Upper lobe of right lung (tissue), 1 donor: ENCODE data around the gene ANKS1B. TPM values are rescaled to one million over a fixed set of nuclear protein-coding genes. Genes with fewer than 3 reads are reported as not detected.

Source experiments
- ATAC-seq: fragments of 200-7000 bp; cut with Tn5 transposase; one replicate; pipeline ENCODE4 v1.9.1; 2020; ENCODE audit warnings: mild to moderate bottlenecking, moderate library complexity
- DNase-seq: peaks from one replicate; pipeline ENCODE4 v3.0.0-alpha.2; 2020
- H3K27ac ChIP-seq: fragments of 200-600 bp; one replicate; pipeline ENCODE4 v1.8.0; 2022
- H3K27me3 ChIP-seq: fragments of 200-600 bp; one replicate; pipeline ENCODE4 v1.8.0; 2022; ENCODE audit warnings: mild to moderate bottlenecking
- H3K36me3 ChIP-seq: fragments of 200-600 bp; one replicate; pipeline ENCODE4 v1.8.0; 2022
- H3K4me1 ChIP-seq: fragments of 200-600 bp; one replicate; pipeline ENCODE4 v1.8.0; 2022
- H3K4me3 ChIP-seq: fragments of 200-600 bp; one replicate; pipeline ENCODE4 v1.8.0; 2022; ENCODE audit warnings: mild to moderate bottlenecking
- H3K9me3 ChIP-seq: fragments of 200-600 bp; one replicate; pipeline ENCODE4 v1.8.0; 2022
- intact Hi-C: fragments of 100-400 bp; cut with DNase I; formaldehyde crosslinking; loops from one replicate; pipeline ENCODE4 v1.11.0; 2022
- total RNA-seq: library from RNA; stranded (reverse); fragmentation: NEBNext Ultra II Directional; extraction: Animal tissue kit (Norgen Biotek cat#: 25700); gene quantifications from one replicate; pipeline ENCODE4 v1.2.1, GENCODE V29; 2021
- TF ChIP-seq, protein P1 (sequence below): fragments of 200-600 bp; IDR thresholded peaks from one replicate; pipeline ENCODE4 v1.8.0; 2022; ENCODE audit warnings: antibody characterized with exemption
- donor health status: DM: no; HTN: yes; CAD: no; lungs with severe emphysema.

The ANKS1B gene
- total RNA-seq, 1 donor from 2014 or later = 5.3 TPM

DNA sequence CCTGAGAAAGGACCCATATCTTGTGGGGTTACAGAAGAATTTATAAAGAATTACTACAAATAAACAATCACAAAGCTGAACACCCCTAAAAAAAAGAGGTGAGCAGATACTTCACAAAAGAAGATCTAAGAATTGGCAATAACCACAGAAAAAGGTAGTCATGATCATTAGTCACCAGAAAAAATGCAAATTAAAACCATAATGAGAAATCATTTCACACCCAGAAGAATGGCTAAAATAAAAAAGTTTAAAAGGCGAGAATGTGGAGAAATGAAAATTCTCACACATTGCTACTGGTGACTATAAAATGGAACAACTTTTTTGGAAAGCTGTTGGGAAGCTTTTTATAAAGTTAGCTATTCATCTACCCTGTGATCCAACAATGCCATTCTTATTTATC, 545.3 kb downstream of the ANKS1B start:
- ATAC-seq (no peak), DNase-seq (no peak)
- no peak overlapping the region for H3K4me3 ChIP-seq
- H3K27me3 ChIP-seq = no peaks in the 10 kb centered on the region
- no peaks in the 10 kb centered on the region for H3K36me3 ChIP-seq
- no peaks in the 10 kb centered on the region for H3K9me3 ChIP-seq
- TF ChIP-seq, protein P1, sequence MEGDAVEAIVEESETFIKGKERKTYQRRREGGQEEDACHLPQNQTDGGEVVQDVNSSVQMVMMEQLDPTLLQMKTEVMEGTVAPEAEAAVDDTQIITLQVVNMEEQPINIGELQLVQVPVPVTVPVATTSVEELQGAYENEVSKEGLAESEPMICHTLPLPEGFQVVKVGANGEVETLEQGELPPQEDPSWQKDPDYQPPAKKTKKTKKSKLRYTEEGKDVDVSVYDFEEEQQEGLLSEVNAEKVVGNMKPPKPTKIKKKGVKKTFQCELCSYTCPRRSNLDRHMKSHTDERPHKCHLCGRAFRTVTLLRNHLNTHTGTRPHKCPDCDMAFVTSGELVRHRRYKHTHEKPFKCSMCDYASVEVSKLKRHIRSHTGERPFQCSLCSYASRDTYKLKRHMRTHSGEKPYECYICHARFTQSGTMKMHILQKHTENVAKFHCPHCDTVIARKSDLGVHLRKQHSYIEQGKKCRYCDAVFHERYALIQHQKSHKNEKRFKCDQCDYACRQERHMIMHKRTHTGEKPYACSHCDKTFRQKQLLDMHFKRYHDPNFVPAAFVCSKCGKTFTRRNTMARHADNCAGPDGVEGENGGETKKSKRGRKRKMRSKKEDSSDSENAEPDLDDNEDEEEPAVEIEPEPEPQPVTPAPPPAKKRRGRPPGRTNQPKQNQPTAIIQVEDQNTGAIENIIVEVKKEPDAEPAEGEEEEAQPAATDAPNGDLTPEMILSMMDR = no peak
- intact Hi-C loops = no loop called here
- no peak overlapping the region for H3K27ac ChIP-seq
- no peaks in the 10 kb centered on the region for H3K4me1 ChIP-seq

DNA sequence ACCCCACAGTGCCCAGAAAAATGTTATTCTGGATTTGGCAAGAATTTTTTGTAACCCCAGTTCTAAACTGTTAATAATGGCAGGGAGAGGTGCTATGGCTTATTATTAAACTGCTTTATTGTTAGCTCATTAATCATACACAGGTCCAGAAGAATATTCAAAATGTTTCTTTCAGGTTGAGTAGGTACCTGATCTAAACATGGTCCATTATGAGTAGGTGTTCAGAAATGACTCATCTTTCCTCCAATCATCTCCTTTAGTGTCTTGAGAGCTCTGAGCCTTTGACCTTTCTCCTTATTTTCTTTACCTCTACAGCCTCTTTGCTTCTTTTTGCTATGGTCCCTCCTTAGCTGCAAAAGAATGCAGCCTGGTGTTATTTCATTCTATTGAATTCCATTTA, 548.2 kb downstream of the ANKS1B start:
- DNase-seq = no peak
- intact Hi-C loops = no loop called here
- no peaks in the 10 kb centered on the region for H3K36me3 ChIP-seq
- H3K9me3 ChIP-seq = no peaks in the 10 kb centered on the region
- no peak for ATAC-seq
- no peaks in the 10 kb centered on the region for H3K27me3 ChIP-seq
- no peaks in the 10 kb centered on the region for H3K4me1 ChIP-seq
- TF ChIP-seq, protein P1 = no peak
- no peak overlapping the region for H3K4me3 ChIP-seq
- no peak overlapping the region for H3K27ac ChIP-seq

DNA sequence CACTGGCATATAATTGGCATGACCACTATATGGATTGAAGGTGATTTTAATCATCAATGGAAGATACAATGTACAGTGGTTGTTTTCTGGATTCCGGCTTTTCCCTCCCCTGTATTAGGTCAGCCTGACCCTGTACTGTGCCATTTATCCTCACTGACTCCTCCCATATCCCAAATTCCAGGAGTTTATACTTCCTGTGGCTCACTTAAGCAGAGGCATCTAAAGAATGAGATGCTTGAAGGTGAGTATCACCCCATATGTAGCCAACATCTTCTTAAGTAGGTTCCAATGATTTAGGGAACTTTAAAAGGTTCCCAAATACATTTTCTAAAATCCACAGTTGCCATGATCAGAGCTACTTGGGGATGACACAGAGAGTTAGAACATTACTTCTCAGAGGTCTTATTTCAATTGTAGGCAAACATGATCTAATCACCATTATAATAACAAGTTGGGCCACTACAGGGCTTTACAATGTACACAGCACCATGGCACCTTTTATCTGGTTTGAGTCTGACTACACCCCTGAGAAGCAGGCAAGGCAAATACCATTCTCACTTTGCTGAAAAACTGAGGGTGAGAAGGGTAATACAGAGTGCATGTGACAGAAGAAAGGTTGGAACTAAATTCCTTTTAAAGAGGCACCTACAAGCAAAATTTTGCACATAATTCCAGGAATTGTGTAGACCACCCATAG, 549.5 kb downstream of the ANKS1B start:
- TF ChIP-seq, protein P1 = no peak
- Histone ChIP-seq H3K9me3 (no peaks in the 10 kb centered on the region), H3K27ac (no peak overlapping the region)

DNA sequence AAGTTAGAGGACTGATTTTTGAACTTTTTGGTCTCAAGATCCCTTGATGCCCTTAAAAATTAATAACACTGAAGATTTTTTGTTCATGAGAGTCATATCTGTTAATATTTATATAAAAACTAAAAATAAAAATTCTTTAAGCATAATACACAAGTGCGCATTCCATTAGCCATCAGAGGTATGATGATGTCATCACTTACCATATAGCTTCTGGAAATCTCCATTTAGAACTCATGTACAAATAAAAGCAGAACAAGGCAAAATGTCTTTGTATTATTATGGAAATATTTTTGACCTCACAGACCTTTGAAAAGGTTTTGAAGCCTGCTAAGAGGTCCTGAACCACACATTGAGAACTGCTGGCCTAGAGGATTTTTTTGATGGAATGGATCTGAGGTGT, 551.6 kb downstream of the ANKS1B start:
- ATAC-seq (no peak), DNase-seq (no peak)
- Histone ChIP-seq H3K27ac (no peak overlapping the region), H3K4me1 (no peaks in the 10 kb centered on the region), H3K36me3 (no peaks in the 10 kb centered on the region), H3K27me3 (no peaks in the 10 kb centered on the region), H3K9me3 (no peaks in the 10 kb centered on the region), H3K4me3 (no peak overlapping the region)
- TF ChIP-seq, protein P1 = no peak
- intact Hi-C loops = no loop called here

More for the DNA sequence above, 549.5 kb downstream of the ANKS1B start:
- Histone ChIP-seq H3K4me3 (no peak overlapping the region), H3K27me3 (no peaks in the 10 kb centered on the region), H3K4me1 (no peaks in the 10 kb centered on the region), H3K36me3 (no peaks in the 10 kb centered on the region)
- intact Hi-C loops = no loop called here
- ATAC-seq (no peak), DNase-seq (no peak)

DNA sequence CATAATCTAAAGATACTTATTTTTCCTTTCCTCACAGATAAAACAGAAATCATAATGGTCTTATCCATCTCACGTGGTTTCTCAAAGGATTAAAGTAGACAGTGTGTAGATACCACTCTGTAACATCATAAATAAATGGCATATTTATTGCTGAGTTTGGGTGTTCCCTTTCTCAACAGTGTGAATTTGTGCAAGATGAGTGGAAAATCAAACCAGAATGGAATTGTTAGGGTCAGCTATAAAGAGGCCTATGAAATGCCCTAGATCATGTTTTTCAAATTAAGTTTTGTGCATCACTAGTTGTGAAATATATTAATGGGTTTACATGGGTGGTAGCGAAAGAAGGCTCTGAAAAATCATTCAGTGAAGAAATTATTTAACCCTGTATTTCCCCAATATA, 553.5 kb downstream of the ANKS1B start:
- Histone ChIP-seq H3K9me3 (no peaks in the 10 kb centered on the region), H3K27me3 (no peaks in the 10 kb centered on the region), H3K36me3 (no peaks in the 10 kb centered on the region), H3K4me3 (no peak overlapping the region), H3K27ac (no peak overlapping the region), H3K4me1 (no peaks in the 10 kb centered on the region)
- intact Hi-C loops = no loop called here
- DNase-seq (no peak), ATAC-seq (no peak)
- TF ChIP-seq, protein P1 = no peak

DNA sequence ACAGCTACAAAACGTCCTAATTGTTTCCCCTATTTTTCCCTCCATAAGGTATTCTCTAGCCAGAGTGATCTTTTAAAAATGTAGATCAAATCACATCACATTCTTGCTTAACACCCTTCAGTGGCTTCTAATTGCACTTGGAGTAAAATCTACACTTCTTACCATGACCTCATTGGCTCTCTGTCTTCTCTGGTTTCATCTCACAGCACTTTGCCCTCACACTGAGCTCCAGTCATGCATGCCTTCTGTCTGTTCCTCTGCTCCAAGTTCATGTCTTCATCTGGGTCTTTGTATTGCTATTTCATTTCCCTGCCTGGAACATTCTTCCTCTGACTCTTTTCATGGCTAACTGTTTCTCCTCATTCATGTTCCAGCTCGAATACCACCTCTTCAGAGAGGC, 557.6 kb downstream of the ANKS1B start:
- DNase-seq (no peak), ATAC-seq (no peak)
- Histone ChIP-seq H3K4me1 (no peaks in the 10 kb centered on the region), H3K4me3 (no peak overlapping the region), H3K9me3 (no peaks in the 10 kb centered on the region), H3K27ac (no peak overlapping the region), H3K27me3 (no peaks in the 10 kb centered on the region), H3K36me3 (no peaks in the 10 kb centered on the region)
- TF ChIP-seq, protein P1 = no peak
- intact Hi-C loops = no loop called here
